Activated T-helper 1 cell treated with Interleukin-2 at 50 U/mL for 16 hours (primary cell): Measurements from ENCODE around the gene PACSIN2.

Experiments used
- DNase-seq: peaks from one replicate; pipeline ENCODE4 v3.0.0-alpha.2; 2020; ENCODE audit warnings: low read depth

PACSIN2 gene

GRCh38 chr22:42881298-42881697 lies 133.7 kb downstream of the PACSIN2 start:
- DNase-seq, result no peak

GRCh38 chr22:42880815-42881214 lies 134.1 kb downstream of the PACSIN2 start:
- DNase-seq, result no peak

GRCh38 chr22:42879371-42880021 lies 135.5 kb downstream of the PACSIN2 start:
- DNase-seq, result no peak

- DNase-seq, result no peak
These were observed 136.2 kb downstream of the PACSIN2 start for GRCh38 chr22:42878561-42879305.

GRCh38 chr22:42877597-42878340 lies 137.2 kb downstream of the PACSIN2 start:
- no peak for DNase-seq

- DNase-seq, result no peak
These were observed 137.8 kb downstream of the PACSIN2 start for GRCh38 chr22:42877158-42877557.

GRCh38 chr22:42876041-42876440 lies 138.9 kb downstream of the PACSIN2 start:
- no peak for DNase-seq

- no peak for DNase-seq
These were observed 140.9 kb downstream of the PACSIN2 start for GRCh38 chr22:42874010-42874409.

- DNase-seq, result no peak
These were observed 141.6 kb downstream of the PACSIN2 start for GRCh38 chr22:42873356-42873755.

- DNase-seq, result no peak
These were observed 142.1 kb downstream of the PACSIN2 start for GRCh38 chr22:42872821-42873220.

GRCh38 chr22:42871146-42872050 lies 143.6 kb downstream of the PACSIN2 start:
- no peak for DNase-seq

GRCh38 chr22:42869888-42870480 lies 145.0 kb downstream of the PACSIN2 start:
- DNase-seq, result no peak

- no peak for DNase-seq
These were observed 145.5 kb downstream of the PACSIN2 start for GRCh38 chr22:42869463-42869862.

GRCh38 chr22:42868751-42869251 lies 146.1 kb downstream of the PACSIN2 start:
- DNase-seq, result no peak

GRCh38 chr22:42866100-42866499 lies 148.8 kb downstream of the PACSIN2 start:
- no peak for DNase-seq

- DNase-seq, result no peak
These were observed 149.4 kb downstream of the PACSIN2 start for GRCh38 chr22:42865536-42865935.

- DNase-seq, result no peak
These were observed 151.5 kb downstream of the PACSIN2 start for GRCh38 chr22:42863349-42863961.

- no peak for DNase-seq
These were observed 152.8 kb downstream of the PACSIN2 start for GRCh38 chr22:42862045-42862734.

- no peak for DNase-seq
These were observed 154.0 kb downstream of the PACSIN2 start for GRCh38 chr22:42860968-42861367.

GRCh38 chr22:42857845-42858481 lies 157.0 kb downstream of the PACSIN2 start:
- DNase-seq, result no peak
